ENCODE results near the gene RGS1.

The RGS1 gene

DNA sequence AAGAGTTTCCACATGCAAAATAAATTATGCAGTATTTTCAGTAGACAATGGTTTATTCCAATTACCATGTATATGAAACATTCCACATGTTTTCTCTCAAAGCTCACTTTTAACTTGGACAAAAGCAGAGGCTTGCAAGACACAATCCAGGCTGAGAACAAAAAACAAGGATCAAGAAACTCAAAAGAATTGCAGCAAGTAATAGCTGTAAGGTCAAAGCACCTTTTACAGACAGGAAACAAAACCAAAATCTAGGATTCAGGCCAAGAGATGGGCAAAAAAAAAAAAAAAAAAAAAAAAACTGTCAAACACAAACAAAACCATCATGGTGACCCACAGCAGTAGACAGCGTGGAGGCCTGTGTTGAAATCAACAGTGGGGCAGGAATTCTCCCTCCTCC is 9.3 kb downstream of the RGS1 start:
- DNase-seq, result no peak

- DNase-seq, result no peak
These were observed 12.1 kb downstream of the RGS1 start for GRCh38 chr1:192587386-192588266.

GRCh38 chr1:192588546-192588945 is 13.0 kb downstream of the RGS1 start:
- DNase-seq, result no peak

GRCh38 chr1:192589813-192590212 is 14.2 kb downstream of the RGS1 start:
- no peak for DNase-seq

DNA sequence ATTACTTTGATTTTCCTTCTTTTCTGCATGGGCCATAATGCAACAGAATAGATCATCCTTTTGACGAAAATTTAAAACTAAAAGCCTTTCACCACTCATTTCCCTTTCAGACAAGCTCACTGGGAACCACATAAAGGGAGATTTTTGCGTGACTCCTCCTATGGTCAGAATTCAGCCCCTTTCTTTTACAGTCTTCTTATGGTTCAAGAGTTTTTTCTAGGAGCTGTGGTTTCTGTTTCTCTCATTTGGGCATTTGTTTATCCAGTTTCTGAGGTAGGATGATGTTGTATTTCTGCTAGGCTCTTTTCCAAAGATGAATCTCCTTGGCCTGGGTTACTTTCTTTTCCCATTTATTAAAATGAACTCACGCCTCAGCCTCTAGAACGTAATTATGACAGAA is 16.9 kb downstream of the RGS1 start:
- no peak for DNase-seq

- no peak for DNase-seq
These were observed 17.6 kb downstream of the RGS1 start for GRCh38 chr1:192592981-192593708.

- DNase-seq, result no peak
These were observed 19.7 kb downstream of the RGS1 start for GRCh38 chr1:192595299-192595698.

GRCh38 chr1:192598589-192598988 is 23.0 kb downstream of the RGS1 start:
- DNase-seq, result no peak

DNA sequence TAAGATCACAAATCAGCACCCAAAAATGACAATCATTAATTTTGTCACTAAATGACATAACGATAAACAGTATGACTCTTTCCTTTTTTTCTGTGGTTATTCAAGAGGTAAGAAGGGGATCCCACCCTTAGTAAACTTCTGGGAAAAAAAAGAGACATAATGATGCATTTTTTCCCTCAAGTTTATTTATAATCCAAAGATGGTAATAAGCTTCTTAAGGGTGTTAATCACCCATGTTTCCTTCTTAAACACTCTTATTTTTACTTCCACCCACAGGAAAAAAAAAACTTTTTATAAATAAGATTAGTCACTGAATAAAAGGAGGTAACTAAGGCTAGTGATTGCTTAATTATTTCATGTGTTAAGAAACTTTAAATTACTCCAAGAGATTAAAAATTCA is 24.7 kb downstream of the RGS1 start:
- no peak for DNase-seq

- no peak for DNase-seq
These were observed 25.6 kb downstream of the RGS1 start for GRCh38 chr1:192601143-192601542.

DNA sequence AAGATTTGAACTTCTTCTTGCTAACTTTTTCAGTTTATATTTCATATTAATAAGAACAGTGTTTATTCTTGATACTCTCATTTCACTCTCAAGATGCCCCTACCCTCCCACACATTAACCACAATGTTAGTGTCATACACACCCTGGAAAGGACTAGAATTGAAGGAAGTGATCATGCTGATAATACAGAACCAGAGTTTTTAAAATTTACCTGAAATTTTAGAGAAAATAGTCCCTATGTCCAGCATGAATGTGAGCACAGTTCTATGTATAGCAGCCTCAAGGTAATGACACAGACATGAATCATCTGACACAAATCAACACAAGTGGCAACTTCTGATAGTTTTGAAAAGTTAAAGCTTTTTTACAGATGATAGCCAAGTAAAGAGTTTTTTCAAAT is 26.0 kb downstream of the RGS1 start:
- no peak for DNase-seq

DNA sequence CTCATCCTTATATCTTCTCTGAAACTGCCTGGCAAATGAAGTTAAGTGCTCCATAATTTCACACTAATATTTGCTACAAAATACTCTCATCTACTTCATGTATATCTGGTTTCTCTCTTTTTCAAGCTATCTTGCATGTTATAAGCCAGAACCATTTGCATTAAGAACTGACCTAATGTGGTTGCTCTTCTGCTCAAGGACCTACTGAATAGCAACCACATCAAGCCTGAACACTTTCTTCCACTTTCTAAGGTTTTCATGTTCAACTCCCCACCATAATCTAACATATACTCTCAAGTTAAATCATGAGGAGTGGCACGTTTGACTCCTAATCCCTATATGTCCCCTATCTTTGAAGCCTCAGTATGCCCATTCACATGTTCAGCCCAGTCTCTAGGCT is 27.2 kb downstream of the RGS1 start:
- no peak for DNase-seq

- DNase-seq, result no peak
These were observed 27.7 kb downstream of the RGS1 start for GRCh38 chr1:192603218-192603787.

DNA sequence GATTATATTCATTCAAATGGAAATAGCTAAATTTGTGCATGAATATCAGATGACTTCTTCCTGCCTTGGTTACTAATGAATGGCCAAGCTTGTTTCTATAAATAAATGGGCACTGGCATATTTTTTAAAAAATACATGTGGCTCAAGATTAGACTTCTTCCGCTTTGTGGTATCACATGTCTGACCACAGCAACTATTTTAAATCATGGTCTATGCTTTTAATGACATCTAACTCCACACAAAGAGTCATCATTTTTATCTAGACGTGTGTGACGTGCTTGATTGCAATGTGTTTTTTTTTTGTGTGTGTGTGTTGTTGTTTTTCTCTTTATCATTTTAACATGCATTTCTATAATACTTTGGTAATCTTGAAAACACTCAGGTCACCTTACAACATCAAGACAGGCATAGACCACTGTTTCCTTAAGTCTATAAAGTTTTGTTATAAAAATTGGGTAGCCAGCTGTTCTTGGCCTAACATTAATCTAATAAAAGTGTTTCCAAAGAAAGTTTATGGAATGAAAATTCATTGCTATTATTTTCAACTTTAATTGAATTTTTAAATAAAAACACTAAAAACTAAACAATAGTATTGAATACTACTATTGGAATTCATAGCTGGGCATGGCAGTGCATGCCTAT is 29.5 kb downstream of the RGS1 start:
- DNase-seq, result peak in 1 of 2 donors; percentile 25

GRCh38 chr1:192608671-192609070 is 33.1 kb downstream of the RGS1 start:
- DNase-seq, result no peak

DNA sequence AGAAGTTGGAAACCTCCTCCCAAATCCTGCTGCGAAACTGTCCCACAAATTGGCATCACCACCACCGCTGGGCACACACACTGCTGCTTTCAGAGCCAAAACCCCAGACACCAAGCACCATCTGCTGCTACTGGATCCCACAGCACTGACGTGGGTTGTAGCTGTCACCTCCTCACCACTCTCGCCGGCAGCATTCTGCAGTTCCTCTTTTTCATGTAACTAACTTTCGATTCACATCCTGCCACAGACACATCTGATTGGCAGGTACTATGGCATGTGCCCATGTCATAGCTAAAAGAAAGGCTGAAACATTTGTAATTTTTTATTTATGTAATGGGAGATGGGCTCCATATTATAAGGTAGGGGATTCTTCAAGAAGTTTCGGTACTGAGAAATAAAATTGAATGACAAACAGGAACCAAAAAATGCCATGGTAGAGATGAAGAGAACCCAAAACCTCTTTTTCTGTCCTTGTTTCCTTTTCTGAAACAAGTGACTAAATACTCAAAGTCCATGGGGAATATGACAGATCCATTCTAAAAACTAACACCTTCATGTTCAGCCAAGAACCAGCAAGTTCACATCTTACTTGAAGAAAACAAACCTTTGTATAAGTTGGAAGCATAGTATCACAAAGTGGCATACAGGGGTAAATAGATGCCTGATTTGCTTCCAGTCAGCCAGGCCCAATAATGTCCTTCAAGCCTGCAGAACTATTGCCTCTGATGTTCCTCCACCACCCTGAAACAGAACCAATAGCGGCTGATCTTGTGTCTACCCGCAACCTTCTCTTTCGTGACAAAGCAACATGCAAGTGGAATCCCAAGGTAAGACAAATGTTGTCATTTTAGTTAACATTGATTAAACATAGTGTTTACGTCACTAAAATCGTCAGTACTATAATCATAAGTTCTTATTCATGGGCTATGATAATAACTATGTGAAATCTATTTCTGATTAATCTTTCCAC is 33.8 kb downstream of the RGS1 start:
- peak; percentile 76 to 86 for DNase-seq

- peak in 1 of 2 donors; percentile 49 for DNase-seq
These were observed 34.7 kb downstream of the RGS1 start for GRCh38 chr1:192610112-192610889.

DNA sequence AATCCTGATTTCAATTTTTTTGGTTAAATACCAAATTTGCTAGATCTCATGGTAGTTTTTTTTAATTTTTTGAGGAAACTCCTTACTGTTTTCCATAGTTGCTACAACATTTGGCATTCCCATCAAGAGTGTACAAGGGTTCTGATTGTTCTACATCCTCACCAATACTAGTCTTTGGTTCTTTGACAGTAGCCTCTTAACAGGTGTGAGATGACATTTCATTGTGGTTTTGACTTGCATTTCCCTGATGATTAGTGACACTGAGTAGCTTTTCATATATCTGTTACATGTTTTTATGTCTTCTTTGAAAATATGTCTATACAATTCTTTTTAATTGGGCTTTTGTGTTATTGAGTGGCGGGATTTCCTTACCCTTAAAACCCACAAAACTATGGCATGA is 39.5 kb downstream of the RGS1 start:
- DNase-seq, result no peak

DNA sequence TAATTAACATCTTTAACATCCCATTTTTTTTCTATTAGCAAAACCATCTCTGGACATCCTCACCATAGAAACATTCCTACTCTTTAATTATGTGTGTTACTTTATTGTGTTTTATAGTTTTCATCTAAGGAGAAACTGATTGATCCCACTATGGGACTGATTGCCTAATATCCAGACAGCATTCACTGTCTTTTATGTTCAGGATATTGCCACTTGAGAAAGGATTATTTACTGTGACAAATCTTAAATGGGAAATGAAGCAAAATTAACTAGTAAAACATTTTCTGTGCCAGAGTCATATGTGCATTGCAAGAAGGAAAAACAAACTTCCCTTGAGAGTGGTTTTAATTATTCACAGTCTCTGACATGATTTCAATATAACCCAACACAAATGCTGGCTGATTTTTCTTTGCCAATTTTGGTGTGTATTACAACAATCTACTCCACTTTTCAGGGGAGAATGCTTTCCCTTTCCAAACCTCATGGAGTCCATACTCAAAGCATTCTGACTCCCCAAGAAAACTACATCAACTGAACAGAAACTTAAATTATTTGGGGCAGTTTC is 44.6 kb downstream of the RGS1 start:
- no peak for DNase-seq

GRCh38 chr1:192626366-192627179 is 51.0 kb downstream of the RGS1 start:
- no peak for DNase-seq
